HG03175 (cell line): Measurements from ENCODE around the gene CCR8.

Experiments
- ATAC-seq: cut with Tn5 transposase; IDR thresholded peaks from one replicate; pipeline ENCODE4 v1.9.1; 2021; ENCODE audit warnings: mild to moderate bottlenecking, moderate library complexity; ENCODE audit not compliant: unreplicated experiment

CCR8 gene, protein sequence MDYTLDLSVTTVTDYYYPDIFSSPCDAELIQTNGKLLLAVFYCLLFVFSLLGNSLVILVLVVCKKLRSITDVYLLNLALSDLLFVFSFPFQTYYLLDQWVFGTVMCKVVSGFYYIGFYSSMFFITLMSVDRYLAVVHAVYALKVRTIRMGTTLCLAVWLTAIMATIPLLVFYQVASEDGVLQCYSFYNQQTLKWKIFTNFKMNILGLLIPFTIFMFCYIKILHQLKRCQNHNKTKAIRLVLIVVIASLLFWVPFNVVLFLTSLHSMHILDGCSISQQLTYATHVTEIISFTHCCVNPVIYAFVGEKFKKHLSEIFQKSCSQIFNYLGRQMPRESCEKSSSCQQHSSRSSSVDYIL

DNA sequence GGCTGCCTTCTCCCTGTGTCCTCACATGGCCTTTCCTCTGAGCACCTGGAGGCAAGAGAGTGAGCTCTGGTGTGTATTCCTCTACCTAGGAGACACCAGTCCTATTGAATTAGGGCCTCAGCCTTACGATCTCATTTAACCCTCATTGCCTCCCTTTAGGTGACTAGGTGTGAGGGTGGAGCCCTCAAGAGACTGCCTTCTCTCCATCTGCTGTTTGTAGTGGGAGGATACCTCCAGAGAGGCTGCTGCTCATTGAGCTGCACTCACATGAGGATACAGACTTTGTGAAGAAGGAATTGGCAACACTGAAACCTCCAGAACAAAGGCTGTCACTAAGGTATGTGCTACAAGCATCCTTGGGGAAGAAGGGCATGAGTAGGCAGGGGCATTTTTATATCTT is at the start of gene CCR8:
Gene CCR8 (plus strand): TSS at position 217 of the 400 bp plus-strand sequence. CDS start 2,623 bp downstream, outside the sequence.
- no peak for ATAC-seq

GRCh38 chr3:39279745-39280517 is 49.6 kb upstream of the CCR8 start, which contains the start of gene CX3CR1:
TSS of gene CX3CR1 (minus strand) at chr3:39280036. CDS start at chr3:39266509, 13,527 bp downstream.
- ATAC-seq = no peak

DNA sequence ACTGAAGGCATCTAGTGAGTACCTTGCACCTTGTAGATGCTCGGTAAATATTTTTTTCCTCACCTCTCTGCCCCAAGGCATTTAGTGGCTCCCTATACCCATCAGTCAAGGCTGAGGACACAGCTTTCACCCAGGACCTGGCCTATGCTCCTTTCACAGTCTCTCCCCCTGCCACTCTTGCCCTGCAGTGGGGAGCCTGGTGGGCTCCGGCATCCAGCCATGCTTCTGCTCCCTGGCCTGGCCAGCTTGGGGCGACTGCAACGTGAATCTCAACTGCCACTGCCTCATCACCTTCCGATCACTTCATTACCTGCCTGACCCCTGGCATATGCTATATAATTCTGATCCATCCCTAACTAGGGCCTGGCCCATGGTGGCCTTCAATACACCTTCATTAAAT is 48.9 kb upstream of the CCR8 start:
- no peak for ATAC-seq

DNA sequence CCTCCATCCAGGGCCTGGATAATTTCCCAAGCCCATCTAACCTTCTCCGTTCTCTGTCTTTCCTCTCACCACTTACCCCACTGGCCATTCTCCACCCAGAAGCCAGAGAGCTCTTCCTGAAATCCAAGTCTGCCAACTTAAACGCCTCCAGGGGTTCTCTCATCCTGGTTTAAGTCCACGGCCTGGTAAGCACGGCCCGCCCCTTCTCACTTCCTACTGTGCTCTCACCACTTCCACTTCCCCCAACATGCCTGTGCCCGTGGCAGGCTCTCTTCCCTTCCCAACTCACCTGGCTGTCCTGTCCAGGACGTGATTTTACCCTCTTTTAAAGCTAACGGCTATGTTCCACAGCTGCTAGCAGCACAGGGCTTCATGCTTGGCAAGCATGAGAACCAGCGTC is 48.0 kb upstream of the CCR8 start:
- ATAC-seq = no peak

GRCh38 chr3:39282057-39282456 is 47.5 kb upstream of the CCR8 start:
- ATAC-seq = no peak

GRCh38 chr3:39284457-39284881 is 45.0 kb upstream of the CCR8 start:
- ATAC-seq = no peak

DNA sequence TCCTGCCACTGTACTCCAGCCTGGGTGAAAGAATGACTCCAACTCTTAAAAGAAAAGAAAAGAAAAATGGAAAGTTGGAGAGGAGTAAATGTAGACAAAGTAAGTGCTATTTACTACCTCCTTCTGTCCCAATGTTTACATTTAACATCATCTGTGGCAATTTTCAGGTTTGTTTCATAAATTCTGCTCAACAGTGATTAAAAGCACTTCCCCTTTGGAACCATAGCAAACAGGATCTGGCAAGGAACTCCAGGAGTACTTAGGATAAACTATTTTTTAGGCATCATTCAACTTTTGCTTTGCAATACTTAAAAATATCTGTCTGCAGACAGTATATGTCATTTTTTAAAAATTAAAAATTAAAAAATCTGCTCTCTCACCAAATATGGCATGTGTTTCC is 44.2 kb upstream of the CCR8 start:
- no peak for ATAC-seq

GRCh38 chr3:39286771-39287170 is 42.7 kb upstream of the CCR8 start:
- ATAC-seq = no peak

DNA sequence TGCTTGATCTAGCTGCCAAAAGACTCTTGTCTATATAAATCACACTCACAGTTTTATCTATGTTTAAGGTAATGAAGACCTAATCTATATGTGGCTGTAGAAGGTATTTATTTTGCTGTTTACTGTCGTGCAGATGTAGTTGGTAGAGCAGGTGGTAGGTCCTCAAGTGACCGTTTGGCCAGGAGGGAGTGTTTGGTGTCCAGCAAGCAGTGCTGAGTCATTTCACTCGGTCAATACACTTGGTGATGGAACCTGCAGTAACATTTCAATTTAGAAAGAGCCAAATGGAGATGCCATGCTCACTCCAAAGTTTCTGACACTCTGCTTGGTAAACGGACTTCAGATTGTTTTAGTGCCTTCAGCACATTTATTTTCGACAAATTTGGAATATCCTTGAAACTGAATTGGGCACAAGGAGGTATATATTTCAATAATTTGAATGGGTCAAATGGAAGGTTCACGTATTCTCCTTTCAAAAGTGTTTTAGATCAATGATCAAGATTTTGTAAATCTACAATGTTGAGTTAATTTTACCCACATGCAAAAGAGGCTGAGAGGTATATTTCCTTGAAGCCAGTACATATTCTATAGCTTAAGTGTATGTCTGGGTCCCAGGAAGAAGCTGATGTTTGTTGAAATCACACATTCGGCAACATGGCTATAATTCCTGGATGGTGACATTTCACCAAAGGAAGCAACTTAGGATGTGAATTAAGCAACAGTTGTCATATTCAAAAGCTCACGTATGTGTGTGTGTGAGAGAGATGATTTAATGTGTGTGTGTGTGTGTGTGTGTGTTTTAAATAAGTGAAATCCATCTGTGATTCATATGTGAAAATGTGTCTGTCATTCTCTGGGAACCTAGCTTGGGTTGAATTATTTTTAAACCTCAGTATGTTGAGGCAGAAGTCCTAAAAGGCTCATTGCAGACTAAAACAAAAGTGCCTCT is 42.0 kb upstream of the CCR8 start:
- no peak for ATAC-seq

DNA sequence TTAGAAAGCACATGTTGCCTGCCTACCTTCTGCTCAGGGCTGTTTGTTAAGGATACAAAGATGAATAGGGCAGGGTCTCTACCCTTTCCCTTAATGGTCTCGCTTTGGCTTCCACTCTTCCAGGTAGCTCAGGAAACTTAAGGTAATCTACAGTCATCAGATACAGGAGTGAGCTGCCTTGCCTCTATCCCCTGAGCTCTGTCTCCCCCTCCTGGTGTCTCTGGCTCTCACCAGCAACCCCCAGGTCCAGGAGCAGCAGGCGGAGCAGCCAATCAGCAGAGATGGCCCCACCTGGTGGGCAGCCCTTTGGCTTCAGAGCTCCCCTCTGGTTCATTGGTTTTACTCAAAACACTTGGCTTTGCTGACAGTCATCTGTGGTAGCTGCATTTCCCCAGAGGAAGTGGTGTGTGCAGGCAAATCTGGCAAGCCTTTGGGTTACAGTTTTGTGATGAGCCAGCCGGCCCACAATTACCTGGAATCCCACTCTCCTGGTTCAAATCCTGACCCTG is 41.2 kb upstream of the CCR8 start:
- ATAC-seq = peak; percentile 99

DNA sequence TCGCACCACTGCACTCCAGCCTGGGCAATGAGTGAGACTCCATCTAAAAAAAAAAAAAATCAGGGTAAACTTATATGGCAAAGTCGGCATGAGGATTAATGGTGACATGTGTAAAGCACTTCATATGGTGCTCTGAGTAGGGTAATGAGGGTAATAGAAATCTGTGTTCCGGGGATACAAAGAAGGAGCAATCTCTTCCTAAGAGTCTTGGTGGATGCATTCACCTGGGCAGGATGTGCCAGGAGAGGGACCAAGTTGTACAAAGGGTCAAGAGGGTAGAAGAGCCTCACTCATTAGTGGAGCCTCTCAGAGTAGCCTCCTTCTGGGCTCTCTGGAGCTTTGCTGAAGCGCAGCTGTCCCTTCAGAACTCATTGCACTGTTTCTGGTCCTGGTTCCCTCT is 40.4 kb upstream of the CCR8 start:
- ATAC-seq = no peak

- ATAC-seq = no peak
Observed at GRCh38 chr3:39290255-39290654, 39.3 kb upstream of the CCR8 start.

DNA sequence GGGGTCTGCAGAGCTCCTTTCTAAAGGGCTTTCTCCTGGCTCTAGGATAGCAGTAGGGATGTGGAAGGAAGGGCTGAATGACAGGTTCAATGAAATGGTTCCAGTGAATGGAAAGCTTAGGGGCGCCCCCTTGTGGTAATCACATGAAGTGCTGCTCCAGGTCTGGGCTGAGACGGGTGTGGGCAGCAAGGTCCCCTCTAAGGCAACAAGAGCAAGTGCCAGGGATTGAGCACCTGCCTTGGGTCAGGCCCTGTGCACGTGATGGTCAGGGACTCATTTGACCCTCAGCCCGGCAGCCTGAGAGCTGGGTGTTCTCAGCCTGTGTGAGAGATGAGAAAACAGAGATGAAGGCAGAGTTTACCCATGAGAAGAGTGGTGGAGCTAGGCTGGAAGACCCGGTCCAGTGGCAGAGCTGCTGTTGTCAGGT is 37.6 kb upstream of the CCR8 start:
- ATAC-seq = no peak

- ATAC-seq = no peak
Observed at GRCh38 chr3:39292961-39293360, 36.5 kb upstream of the CCR8 start.

GRCh38 chr3:39294446-39295183 is 34.9 kb upstream of the CCR8 start:
- no peak for ATAC-seq

DNA sequence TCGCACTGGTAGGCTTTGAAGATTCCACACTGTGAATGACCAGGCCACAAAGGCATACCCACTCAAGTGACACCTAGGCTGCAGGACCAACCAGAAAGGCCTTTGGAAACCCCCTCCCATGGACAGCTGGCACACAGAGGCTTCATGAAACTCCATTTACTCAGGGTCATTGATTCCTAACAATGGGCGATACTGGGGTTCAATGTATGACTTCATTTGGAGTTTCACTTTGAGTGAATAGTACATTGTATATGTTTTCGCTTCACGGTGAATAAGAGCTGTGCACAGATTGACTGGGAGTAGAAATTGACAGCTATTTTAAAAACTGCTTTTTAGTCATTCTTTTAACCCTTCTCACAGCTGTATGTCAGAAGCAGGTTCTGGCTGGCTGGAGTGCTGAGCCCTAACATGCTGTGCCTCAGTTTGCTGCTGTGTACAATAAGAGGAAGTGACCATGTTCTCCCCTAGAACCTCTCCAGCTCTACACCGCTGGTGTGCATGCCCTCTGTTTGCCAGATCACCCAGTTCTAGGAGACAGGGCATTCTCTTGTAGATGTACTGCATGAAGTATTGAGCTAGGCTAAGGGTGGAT is 34.2 kb upstream of the CCR8 start:
- ATAC-seq = peak; percentile 82

DNA sequence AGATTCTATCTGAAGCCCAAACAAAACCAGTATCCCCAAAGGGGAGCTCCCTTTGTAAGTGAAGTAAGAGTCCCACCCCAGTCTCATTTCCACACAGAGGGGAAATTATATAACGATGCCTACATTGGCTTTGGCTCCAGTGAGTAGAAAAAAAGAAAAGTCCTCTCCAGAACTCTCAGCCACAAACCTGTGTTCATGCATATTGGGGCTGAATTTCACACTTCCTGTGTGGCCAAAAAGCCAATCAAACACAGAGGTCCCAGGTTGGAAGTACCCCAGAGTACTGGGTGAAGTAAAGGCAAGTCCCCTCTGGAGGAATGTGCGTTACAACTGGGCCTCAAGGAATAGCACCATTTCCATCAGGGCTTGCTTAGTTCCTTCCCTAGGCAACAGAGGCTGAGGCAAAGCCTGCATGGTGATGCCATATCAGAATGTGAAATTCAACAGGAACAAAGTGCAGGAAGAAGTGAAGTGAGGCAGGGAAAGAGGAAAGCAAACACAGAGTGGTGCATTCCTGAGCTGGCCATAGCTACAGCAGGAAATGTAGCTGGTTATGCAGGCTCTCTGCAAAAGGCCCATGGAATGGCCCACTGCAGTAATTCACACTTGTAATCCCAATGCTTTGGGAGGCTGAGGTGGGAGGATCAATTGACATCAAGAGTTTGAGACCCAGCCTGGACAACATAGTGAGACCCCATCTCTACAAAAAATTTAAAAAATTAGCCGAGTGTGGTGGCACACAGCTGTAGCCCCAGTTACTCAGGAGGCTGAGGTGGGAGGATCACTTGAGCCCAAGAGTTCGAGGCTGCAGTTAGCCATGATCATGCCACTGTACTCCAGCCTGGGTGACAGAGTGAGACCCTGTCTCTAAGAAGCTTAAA is 33.1 kb upstream of the CCR8 start:
- ATAC-seq = no peak

- no peak for ATAC-seq
Observed at GRCh38 chr3:39299279-39299678, 30.2 kb upstream of the CCR8 start.

- no peak for ATAC-seq
Observed at GRCh38 chr3:39302178-39302577, 27.3 kb upstream of the CCR8 start.
